Myocyte (in vitro differentiated cells): ENCODE measurements around the gene MPZL1. TPM values are rescaled to one million over a fixed set of nuclear protein-coding genes. Genes with fewer than 3 reads are reported as not detected.
A peak's percentile ranks its signal among the peaks of the same experiment; 100 is the strongest.
"Not testable (repeated sequence)": the region's sequence is repeated elsewhere in the genome, so short reads cannot be mapped to it uniquely, and the experiment has no call there.

Source experiments
- DNase-seq: peaks from one replicate; pipeline ENCODE4 v3.0.0-alpha.2; 2012; ENCODE audit warnings: low read depth
- total RNA-seq: library from RNA; depleted of rRNA; stranded (reverse); fragments of >200 nt; gene quantifications from 2 replicates; pipeline ENCODE4 v1.2.3, GENCODE V29; 2014

Gene MPZL1
- total RNA-seq, 1 donor from 2014 or later = 39.3 TPM

DNA sequence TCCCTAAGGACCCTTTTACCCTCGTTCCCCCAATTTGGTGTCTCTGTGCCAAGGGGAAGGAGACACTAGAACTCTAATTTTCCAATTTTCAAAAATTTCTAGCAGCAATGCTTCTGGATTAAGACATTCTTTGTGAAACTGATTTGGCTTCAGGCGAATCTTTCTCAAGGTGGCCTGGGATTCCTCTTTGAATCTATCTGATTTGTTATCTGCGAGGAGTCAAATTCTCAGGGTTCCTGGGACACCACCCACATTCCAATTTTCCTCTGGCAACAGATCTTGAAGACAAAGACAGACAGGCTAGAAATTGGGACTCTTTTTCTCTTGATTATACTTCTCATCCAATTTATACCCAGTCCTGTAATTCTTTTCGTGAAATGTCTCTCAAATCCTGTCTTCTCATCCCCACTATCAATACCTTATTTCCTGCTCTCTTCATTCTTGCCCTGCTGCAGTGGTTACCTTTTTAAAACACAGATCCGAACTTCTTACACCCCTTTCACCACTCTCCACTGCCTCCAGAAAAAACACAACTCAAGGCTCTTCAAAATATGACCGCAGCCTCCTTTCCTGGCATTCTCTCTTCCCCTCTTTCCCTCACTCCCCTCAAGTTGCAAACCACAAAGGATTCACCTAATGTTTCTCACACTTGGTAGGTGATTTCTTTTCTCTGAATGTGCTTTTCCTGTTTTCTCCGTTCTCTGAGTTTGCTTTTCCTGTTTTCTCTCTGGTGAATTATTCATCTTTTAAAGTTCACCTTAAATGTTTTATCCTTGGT, 2.7 kb upstream of the MPZL1 start:
- DNase-seq = no peak

DNA sequence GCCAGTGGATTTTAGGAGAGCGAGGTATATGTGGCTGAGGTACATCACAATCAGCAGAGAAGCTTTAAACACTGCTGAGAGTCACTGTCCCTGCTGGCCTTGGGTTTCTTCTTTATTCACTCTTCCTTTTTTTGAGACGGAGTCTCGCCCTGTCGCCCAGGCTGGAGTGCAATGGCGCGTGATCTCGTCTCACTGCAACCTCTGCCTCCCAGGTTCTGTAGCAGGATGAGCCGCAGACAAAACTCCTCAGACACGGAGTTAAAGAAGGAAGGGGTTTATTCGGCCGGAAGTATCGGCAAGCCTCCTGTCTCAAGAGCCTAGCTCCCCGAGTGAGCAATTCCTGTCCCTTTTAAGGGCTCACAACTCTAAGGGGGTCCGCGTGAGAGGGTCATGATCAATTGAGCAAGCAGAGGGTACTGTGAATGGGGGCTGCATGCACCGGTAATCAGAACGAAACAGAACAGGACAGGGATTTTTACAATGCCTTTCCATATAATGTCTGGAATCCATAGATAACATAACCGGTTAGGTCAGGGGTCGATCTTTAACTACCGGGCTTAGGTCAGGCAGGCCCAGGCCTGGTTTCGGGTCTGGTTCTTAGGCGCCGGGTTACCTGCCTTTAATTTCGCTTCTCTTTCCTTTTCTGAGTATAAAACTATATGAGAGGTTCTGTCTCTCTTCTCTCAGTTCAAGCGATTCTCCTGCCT, 1.9 kb upstream of the MPZL1 start:
- DNase-seq = not testable (repeated sequence)

DNA sequence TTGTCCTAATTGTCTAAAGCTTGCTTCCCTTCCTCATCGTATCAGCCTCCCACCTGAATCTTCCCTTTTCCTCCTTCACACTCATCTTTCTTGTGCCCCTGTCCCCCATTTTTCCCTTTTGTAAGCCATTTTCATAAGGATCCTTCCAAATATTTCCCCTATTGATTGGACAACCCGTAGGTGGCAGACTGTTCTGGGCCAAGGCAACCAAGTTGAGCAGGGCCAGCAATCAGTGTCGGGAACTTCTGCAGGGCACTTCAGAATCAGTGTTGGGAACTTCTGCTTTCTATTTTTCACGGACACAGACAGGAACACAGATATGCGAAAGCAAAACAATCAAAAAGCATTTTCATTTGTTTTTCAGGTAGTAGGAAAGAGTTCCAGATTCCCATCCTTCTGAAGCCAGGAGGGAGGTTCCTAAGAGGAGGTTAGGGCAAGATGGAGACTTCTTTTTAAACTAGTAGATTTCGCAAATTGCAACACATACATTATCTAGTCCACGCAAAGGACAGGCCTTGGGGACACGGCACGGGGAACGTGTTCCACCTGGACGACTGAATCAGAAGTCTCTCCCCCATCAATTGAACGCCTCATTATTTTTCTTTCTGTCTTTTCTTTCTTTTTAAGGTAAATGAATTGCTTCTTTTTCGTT, 691 bp upstream of the MPZL1 start:
- DNase-seq = peak; percentile 66

DNA sequence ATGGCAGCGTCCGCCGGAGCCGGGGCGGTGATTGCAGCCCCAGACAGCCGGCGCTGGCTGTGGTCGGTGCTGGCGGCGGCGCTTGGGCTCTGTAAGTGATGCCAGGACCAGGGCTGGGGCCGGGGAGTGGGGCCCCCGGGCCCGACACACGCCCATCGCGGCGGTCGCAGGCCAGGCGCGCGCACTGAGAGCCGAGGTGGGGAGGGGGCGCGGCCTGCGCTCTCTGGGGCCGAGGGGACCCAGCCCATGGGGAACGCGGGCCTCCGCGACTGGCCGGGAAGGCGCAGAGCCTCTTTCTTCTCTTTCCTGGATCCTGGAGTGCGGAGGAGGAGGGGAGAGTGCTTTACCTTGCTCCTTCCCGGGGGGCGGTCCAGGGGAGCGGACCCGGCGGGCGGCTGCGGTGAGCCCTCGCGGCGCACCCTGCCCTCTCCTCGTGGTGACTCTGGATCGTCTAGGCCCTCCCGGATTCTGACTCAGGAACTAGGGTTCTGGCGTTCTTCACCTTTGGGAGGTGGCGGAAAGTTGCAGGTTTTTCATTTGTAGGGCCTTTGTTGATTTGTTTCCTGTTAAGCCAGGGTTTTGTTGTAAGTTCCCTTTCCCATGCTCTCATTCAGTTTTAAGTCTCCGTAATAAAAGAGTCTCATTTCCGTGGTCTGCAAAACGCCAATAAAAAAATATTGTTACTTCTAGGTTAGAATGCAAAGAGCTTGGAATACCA, 529 bp downstream of the MPZL1 start:
- DNase-seq = peak; percentile 47

DNA sequence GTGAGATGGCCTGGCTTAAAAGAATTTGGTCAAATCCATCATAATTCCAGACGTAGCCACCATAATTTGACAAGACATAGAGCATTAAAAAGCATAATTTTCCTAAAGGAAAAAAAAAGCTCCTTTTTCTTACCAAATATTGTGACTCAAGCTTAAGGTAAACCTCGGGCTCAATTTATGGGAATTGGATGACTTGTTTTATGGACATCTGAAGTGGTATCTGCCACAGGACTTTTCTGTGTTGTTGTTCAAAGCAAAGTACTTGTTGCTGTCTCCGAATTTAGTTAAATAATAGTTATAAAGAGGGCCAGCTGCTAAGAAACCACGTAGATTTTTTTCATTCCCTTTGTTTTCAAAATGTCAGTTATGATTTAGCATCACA, 1.1 kb downstream of the MPZL1 start:
- DNase-seq = no peak

DNA sequence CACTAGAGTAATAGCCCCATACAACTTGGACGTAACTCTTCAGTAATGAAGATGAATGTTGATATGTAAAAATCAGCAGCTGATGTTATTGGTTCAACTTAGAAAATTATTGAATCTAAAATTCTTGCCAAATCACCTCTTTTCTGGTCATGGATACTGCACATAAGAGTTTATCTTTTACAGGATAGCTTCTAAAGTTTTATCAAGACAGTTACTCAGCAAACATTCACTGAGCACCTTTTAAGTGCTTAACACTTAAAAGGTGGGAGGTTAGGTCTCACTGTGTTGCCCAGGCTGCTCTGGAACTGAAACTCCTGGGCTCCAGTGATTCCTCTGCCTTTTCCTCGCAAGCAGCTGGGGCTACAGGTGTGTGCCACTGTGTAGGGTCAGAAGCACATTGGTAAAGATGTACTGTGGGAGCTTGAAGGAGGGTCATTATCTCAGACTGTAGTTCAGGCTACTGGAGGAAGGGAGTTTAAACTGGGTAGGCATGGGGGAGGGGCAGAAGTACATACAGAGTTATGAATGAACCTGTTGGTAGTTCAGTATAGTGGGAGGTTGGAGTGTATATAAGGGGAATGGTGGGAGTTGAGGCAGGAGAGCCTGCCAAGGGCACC, 2.0 kb downstream of the MPZL1 start:
- DNase-seq = no peak

DNA sequence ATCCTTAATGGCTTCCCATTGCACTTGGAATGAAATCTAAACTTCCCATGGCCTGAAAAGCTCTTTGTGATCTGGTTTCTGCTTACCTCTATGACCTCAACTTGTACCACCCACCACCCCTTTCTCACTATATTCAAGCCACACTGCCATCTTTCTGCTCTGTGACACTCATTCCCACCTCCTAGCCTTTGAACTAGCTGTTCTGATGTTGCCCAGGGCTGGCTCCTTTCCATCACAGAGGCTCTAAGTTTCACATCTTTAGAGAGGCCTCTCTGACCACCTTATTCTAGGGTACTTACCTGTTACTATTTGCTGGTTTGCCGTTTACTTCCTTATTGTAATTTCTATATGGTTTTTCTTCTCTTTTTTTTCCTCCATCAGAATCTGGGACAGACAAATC, 4.2 kb downstream of the MPZL1 start:
- DNase-seq = no peak

DNA sequence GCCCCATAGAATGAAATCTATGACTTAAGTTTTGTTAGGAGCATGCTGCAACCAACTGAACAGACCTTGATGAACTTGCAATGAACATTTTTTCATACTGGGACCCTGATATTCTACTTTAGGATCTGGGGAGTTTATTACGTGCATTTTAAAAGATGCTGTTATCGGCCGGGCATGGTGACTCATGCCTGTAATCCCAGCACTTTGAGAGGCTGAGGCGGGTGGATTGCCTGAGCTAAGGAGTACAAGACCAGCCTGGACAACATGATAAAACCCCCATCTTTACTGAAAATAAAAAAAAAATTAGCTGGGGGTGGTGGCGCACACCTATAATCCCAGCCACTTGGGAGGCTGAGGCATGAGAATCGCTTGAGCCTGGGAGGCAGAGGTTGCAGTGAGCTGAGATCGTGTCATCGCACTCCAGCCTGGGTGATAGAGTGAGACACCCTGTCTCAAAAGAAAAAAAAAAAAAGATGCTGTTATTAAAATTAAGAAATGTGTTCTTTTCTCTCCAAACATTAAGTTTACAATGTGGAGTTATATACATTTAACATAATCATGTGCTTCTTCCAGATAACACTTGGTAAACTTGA, 7.1 kb downstream of the MPZL1 start:
- no peak for DNase-seq

DNA sequence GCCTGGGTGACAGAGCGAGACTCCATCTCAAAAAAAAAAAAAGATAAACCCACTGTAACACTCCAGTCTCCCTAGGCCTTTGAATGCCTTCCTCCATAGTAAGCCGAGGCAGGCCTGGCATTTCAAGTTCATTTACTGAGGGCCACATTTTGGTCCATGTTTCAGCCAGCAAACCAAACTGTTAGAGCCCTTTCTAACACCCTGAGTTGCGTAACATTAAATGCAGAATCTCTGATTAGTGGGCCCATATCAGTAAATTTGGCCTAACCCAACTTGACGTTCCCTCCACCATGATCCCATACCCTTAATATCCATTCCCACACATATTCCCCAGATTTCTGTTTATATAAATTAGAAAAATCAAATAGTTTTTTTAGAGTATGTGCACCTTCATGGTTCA, 12.4 kb downstream of the MPZL1 start:
- no peak for DNase-seq

DNA sequence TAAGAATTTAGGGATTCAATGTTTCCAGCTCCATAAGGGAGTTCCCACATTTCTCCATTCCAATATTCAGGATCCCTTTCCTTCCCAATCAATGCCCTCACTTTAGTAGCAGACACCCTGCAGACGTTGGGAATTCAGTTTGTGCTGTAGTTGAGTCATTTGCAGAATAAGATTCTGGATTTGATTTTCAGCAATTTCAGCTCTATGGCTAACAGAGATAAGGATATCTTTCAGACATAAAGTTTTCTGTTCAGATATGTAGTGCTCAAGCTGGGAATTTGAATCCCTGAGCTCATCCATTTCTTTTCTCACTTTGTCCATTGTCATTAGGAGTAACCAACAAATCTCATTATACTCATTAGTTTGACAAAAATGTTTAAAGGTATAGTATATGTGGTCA, 13.1 kb downstream of the MPZL1 start:
- no peak for DNase-seq

DNA sequence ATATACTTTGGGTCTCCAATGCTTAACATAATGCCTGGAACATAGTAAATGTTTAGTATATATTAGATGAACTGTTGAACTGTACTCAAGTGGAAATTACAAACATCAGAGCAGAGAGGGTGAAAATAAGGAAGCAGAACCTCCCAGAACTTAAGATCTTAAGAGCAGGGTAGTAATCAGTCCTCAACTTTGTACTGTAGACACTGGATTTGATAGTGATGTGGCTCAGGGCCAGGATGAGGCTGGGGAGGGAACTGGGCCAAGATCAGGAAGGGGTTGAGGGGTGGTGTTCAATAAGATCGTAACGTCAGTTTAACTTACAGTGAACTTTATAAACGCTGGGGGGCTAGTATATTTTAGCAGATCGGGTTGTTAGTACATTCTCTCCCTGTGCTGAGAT, 15.4 kb downstream of the MPZL1 start:
- DNase-seq = no peak

DNA sequence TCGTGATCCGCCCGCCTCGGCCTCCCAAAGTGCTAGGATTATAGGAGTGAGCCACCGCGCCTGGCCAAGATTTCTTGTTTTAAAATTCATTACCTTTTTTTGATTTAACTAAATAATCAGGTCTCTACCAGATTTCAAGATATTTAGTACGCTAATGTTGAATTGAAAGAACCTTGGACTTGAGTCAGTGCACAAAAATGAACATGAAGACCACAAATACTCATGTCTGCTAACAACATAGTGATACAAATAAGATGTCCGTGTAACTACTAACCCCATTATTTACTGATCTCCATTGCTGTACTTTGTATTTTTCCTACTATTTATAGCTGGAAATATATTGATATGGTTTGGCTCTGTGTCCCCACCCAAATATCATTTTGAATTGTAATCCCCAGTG, 16.4 kb downstream of the MPZL1 start:
- DNase-seq = no peak

DNA sequence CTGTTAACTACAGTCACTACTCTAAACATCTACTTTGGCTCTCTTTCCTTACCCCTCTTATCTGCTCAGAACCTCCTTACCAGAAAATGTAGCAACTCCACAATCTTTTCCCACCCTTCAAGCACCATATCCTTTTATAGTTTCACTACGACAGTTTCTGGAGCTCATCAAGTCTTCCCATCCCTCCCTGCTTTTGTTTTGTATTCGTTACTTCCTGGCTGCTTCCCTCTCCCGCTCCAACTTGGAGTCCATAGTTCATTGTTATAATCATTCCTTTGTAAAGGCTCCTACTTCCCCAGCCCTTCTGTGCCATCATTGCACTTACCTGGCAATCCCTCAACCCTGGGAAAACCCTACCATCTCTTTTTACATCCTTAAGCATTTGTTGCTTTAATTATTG, 18.0 kb downstream of the MPZL1 start:
- DNase-seq = no peak

DNA sequence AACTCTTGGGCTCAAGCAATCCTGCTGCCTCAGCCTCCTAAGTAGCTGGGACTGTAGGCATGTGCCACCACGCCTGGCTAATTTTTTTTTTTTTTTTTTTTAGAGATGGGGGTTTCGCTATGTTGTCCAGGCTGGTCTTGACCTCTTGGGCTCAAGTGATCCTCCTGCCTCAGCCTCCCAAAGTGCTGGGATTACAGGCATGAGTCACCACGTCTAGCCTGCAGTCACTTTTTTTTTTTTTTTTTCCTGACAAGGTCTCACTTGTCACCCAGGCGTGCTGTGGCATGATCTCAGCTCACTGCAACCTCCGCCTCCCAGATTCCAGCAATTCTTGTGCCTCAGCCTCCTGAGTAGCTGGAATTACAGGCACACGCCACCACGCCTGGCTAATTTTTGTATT, 19.3 kb downstream of the MPZL1 start:
- DNase-seq = not testable (repeated sequence)

DNA sequence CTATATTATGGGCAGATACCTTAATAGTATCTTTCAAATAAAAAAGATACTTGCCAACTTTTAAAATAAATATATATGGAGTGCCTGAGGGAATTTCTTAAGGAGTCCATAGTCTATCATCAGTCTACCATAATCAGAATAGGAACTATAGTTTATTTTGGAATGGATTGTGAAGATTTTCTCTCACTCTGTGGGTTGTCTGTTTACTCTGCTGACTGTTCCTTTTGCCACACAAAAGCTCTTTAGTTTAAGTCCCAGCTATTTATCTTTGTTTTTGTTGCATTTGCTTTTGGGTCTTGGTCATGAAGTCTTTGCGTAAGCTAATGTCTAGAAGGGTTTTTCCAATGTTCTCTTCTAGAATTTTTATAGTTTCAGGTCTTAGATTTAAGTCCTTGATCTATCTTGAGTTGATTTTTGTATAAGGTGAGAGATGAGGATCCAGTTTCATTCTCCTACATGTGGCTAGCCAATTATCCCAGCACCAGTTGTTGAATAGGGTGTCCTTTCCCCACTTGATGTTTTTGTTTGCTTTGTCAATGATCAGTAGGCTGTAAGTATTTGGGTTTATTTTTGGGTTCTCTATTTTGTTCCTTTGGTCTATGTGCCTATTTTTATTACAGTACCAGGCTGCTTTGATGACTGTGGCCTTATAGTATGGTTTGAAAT, 20.7 kb downstream of the MPZL1 start:
- DNase-seq = not testable (repeated sequence)

DNA sequence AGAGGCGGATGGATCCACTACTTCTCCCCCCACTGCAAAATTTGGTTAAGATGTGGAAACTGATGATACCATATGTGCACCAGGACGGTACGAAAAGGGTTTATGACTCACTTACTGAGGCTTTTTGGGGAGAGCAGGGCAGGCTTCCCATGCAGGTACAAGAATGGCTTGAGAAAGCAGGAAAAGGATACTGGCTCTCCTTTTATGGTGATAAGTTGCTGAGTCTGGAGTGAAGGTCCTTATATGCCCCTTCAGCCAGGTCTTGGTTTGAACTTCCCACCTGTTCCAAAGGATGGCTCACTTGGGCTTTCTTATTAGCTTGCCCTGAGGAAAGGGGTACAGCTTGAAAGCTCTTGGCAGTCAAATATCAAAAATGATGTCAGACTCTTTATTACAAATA, 23.1 kb downstream of the MPZL1 start:
- DNase-seq = no peak

DNA sequence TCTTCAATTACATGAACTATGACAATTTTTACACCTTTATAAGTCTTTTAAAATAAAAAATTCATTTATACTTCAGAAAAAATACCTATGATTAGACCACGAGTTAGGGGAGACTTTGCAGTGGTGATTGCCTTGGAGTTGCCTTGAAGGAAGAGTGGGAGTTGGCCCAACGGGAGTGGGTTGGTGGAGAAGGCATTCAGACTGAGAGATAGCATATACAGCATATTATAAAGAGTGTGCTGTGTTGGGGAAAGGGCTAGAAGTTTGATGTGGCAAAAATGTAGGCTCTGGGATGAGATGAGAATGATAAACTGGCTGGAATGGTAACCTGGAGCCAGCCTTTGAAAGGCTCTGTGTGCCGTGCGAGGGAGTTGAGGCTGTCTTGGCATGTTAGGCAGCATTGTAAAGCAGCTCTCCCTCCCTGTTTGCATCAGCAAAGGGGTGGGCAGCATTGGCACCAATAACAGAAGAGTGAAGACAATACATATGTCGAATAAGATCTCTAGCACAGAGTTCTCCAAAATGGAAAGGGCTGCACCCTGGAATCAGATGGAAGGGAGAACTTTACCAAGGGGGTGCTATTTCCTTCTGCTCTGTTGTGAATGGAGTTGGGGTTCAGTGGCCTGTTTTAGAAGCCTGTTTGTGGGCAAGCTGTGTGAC, 24.4 kb downstream of the MPZL1 start:
- no peak for DNase-seq

DNA sequence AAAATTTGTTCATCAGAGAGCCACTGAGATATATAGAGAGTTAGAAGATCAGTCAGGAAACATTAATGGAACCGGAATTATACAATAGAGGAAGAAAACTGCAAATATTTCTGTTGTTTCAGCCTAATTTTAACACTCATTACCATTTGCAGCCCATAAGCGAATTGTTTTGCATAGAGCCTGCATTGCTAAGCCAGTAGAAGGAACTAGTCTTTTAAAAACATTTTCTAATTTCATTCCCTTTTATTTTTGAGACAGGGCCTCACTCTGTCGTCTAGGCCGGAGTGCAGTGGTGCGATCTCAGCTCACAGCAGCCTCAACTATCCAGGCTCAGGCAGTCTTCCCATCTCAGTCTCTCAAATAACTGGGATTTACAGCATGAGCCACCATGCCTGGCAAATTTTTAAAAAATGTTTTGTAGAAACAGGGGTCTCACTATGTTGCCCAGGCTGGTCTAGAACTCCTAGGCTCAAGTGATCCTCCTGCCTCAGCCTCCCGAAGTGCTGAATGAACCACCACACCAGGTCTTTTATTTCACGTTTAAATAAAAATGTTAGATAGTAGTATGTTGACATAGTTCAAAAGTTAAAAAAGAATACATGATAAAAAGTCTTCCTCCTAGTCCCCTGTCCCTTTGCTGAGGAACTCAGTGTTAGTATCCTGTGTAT, 25.3 kb downstream of the MPZL1 start:
- DNase-seq = no peak

DNA sequence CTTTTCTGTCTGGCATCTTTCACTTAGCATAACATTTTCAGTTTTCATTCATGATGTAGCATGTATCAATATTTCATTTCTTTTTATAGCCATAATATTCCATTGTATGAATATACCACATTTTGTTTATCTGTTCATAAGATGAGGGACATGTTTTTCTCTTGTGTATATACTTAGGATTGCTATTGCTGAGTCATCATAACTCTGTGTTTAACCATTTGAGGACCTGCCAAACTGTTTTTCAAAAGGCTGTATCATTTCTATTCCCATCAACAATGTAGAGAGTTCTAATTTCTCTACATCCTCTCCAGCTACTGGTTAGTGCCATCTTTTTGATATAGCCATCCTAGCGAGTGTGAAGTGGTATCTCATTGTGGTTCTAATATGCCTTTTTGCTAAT, 26.2 kb downstream of the MPZL1 start:
- DNase-seq = no peak
